SW 1271 (cell line): ENCODE measurements around the gene AKAP7.
"Not testable (repeated sequence)": the region's sequence is repeated elsewhere in the genome, so short reads cannot be mapped to it uniquely, and the experiment has no call there.

Experiments used
- DNase-seq, 2 experiments: peaks; one replicate each; lab custom pipeline; 2025; lab: John Stamatoyannopoulos, UW

Gene AKAP7

GRCh38 chr6:131292145-131292938, 157.1 kb downstream of the AKAP7 start:
- DNase-seq = no peak

GRCh38 chr6:131293472-131293911, 158.2 kb downstream of the AKAP7 start:
- no peak for DNase-seq

GRCh38 chr6:131295081-131295480, 159.8 kb downstream of the AKAP7 start:
- no peak for DNase-seq

DNA sequence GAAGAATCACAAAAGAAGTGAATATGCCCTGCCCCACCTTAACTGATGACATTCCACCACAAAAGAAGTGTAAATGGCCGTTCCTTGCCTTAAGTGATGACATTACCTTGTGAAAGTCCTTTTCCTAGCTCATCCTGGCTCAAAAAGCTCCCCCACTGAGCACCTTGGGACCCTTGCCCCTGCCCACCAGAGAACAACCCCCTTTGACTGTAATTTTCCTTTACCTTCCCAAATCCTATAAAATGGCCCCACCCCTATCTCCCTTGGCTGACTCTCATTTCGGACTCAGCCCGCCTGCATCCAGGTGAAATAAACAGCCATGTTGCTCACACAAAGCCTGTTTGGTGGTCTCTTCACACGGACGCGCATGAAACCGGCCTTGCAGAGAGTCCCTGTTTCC, 165.6 kb downstream of the AKAP7 start:
- not testable (repeated sequence) for DNase-seq

DNA sequence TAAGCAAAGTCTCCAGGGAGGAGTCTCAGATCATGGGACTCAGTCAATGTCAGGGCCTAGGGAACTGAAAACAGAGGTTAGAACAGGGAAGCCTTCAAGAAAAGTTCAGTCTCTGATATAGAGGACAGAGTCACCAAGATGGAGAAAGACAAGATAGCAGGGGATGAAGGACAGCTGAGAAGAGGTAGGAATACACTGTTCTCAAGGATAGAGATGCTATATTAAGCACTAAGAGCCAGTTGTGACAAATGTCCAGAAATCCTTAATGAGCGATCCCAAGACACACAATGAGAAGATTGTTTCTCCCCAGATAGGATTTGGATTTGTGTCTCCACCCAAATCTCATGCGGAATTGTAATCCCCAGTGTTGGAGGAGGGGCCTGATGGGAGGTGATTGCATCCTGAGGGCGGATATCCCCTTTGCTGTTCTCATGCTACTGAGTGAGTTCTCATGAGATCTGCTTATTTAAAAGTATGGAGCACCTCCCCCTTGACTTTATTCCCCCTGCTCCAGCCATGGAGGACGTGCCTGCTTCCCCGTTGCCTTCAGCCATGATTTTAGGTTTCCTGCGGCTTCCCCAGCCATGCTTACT, 168.2 kb downstream of the AKAP7 start:
- DNase-seq = no peak

DNA sequence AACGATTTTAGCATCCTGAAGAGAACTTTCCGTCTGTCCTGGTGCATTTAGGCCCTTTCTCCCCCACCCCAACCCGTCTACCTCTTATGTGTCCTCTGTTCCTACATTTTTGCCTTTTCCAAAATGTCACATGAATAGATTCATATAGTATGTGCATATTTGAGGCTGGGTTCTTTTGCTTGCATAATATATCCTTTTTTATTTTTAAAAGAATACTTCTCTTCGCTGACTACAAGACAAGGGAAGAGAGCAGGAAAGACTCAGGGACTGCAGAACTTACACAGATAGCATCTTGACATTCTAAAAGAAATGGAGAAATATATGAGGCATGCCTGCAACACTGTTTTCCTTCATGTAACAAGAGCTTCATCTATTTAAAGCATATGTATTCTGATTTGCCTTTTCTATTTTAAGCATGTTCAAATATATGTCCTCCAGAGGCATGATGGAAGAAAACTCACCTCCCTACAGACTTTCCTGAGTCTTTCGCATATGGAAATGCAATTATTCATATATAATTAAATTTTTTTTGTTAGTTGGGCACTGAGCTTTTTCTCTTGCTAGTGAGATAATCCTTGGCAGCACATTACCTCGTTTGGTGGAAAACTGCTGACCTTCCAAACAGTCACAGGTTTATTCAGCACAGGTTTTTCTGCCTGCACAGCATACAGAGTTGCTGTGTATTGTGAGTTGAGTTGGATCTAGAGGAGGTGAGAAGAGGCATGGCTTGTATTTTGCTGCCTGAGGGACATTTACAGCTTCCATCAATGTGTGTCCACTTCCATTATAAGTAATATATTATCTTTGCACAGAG, 170.0 kb downstream of the AKAP7 start:
- DNase-seq = no peak

DNA sequence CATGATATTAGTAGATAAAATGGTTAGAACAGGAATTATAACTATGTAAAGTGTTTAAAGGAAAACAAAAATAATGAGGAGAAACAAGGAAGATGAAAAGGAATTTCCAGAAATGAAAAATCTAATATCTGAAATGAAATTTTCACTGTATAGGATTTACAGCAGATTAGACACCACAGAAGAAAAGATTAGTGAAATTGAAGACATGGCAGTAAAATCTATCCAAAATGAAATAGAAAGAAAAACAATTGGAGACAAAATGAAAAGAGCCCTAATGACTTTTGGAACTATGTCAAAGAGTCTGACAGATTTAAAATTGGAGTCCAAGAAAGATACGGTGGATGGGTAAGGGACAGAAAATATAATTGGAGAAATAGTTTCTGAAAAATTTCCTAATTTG, 174.2 kb downstream of the AKAP7 start:
- no peak for DNase-seq

- no peak for DNase-seq
These were observed 179.6 kb downstream of the AKAP7 start for GRCh38 chr6:131314838-131315237.

- DNase-seq = no peak
These were observed 181.4 kb downstream of the AKAP7 start for GRCh38 chr6:131316654-131317053.

DNA sequence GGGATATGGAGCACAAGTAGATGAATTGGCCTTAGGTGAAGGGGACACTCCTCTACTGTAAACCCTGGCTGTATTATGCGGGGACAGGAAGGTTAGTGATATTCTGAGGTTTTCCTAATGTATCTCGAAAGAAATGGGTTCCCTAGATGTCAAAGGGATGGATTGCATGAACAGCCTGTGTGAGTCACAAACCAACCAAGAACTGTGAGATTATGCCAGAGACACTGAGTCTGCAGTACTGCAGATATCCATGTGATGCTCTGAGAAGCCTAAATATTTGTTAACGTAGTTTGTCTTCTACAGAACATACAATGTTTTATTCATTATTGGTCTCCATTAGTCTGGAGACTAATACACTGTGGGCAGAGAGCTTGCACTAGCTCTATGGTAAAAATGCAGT, 182.2 kb downstream of the AKAP7 start:
- no peak for DNase-seq

GRCh38 chr6:131321589-131321988, 186.3 kb downstream of the AKAP7 start:
- no peak for DNase-seq

- no peak for DNase-seq
These were observed 186.9 kb downstream of the AKAP7 start for GRCh38 chr6:131322125-131322524.

GRCh38 chr6:131325669-131326068, 190.4 kb downstream of the AKAP7 start:
- DNase-seq = not testable (repeated sequence)

DNA sequence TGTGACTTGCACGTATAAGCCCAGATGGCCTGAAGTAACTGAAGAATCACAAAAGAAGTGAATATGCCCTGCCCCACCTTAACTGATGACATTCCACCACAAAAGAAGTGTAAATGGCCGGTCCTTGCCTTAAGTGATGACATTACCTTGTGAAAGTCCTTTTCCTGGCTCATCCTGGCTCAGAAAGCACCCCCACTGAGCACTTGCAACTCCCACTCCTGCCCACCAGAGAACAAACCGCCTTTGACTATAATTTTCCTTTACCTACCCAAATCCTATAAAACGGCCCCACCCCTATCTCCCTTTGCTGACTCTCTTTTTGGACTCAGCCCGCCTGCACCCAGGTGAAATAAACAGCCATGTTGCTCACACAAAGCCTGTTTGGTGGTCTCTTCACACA, 193.5 kb downstream of the AKAP7 start:
- not testable (repeated sequence) for DNase-seq

- no peak for DNase-seq
These were observed 195.9 kb downstream of the AKAP7 start for GRCh38 chr6:131331151-131331550.

- no peak for DNase-seq
These were observed 196.9 kb downstream of the AKAP7 start for GRCh38 chr6:131331873-131332781.
